ENCODE measurements around the gene OSBPL2.

Gene OSBPL2

DNA sequence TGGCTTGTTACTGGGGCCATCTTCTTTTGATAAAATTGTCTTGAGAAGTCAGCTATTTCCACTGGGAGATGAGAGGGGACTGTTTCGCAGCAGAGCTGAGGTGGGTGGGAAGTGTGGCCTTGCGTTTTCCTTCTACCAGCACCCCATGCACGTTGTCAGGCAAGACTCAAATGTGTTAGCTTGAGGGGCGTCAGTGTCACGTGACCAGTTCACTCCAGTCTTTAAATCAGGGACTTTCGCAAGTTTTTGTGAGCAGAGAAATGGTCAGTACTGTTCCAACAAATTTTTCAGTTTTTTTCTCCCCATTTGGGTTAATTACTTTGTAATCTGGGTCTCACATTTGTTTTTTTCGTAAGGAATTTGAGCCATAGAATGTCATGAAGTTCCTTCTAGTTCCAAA lies 43.8 kb downstream of the OSBPL2 start:
- no peak for DNase-seq (ENCODE audit: low read depth, low spot score)

DNA sequence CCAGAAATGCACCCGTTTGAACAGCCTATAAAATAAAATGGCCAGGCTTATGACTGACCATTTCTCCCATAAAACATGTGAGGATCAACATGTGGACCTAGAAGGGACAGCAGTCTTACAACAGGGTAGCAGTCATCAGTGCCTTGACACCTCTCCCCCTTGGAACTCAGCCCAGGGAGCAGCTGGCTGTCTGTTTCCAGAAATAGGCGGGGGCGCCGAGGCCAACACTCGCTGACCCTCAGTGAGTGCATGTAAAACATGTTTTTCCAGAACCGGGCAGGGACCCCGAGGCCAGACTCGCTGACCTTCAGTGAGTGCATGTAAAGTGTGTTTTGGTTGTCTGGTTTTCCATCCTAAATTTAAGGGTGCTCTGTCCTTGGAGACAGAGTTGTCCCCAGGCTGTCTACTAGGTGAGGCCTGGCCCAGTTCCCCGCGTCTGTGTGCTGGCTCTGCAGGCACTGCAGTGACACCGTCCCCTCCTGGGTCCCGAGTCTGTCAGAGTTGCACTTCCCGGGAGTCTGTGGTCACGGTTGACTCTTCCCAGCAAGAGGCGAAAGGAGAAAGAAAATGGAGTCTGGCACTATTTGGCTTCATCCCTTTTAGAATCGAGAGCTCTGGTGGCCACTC lies 44.7 kb downstream of the OSBPL2 start:
- DNase-seq (ENCODE audit: low read depth, low spot score): no peak

DNA sequence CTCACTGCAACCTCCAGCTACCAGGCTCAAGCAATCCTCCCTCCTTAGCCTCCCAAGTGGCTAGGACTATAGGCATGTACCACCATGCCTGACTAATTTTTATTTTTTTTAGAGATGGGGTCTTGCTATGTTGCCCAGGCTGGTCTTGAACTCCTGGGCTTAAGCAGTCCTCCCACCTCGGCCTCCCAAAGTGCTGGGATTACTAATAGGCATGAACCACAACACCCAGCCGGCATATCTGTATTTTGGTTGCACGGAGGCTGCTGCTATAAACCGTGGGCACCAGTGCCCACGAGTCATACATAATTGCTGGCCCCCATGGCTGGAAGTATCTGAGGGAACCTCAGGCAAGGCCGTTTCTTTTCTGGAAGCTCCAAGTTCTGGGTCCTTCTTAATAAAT lies 46.1 kb downstream of the OSBPL2 start:
- DNase-seq (ENCODE audit: low read depth, low spot score): no peak

DNA sequence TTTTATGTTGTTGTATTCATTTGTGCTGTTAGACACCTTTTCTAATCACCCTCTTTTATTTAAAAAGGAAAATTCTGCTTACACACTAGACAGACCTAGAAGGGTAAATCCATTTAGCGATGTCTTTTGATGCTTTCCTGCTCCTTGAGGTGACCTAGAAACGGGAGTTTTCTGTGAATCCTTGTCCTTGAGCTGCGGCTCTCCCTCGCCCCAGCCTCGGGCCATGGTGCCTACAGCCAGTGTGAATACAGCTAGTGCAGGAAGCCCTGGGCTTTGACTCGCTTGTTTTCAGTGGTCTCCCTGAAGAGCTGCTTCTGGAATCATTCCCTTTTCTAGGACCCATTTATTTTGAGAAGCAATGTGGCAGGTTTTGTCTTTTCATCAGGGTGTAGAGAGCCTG lies 46.8 kb downstream of the OSBPL2 start:
- DNase-seq (ENCODE audit: low read depth, low spot score): no peak

GRCh38 chr20:62285722-62286121 lies 47.4 kb downstream of the OSBPL2 start:
- DNase-seq (ENCODE audit: low read depth, low spot score): no peak

- no peak for DNase-seq (ENCODE audit: low read depth, low spot score)
Measured at GRCh38 chr20:62286493-62287064, 48.3 kb downstream of the OSBPL2 start.

- no peak for DNase-seq (ENCODE audit: low read depth, low spot score)
Measured at GRCh38 chr20:62287129-62287528, 48.8 kb downstream of the OSBPL2 start.

DNA sequence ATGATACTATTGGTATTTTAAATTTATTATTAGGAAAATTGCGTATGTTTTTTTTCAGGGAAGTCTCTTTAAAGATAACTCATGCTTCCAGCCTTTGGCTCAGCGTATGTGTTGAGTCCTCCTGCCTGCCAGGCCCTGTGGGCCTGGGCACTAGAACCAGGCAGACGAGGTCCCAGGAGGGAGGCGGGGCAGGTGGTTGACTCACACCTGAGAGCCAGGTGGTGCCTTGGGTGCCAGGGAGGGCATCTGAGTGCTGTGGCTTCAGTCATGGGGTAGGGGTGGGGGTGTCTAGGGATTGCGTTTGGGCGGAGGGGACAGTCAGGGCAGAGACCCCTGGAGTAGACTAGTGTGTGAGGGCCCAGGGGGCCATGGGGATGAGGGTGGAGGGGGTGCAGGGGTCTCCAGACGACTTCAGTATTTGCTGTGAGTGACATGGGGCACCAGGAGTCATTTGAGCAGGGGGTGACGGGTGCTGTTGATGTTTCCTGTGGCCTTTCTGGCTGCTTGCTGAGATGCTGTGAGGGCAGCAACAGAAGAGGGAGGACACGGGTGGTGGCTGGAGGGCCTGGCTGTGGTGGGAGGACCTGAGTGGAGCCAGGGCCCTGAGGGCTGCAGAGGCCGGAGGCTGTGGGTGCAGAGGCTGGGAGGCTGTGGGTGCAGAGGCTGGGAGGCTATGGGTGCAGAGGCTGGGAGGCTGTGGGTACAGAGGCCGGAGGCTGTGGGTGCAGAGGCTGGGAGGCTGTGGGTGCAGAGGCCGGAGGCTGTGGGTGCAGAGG lies 49.6 kb downstream of the OSBPL2 start:
- no peak for DNase-seq (ENCODE audit: low read depth, low spot score)

DNA sequence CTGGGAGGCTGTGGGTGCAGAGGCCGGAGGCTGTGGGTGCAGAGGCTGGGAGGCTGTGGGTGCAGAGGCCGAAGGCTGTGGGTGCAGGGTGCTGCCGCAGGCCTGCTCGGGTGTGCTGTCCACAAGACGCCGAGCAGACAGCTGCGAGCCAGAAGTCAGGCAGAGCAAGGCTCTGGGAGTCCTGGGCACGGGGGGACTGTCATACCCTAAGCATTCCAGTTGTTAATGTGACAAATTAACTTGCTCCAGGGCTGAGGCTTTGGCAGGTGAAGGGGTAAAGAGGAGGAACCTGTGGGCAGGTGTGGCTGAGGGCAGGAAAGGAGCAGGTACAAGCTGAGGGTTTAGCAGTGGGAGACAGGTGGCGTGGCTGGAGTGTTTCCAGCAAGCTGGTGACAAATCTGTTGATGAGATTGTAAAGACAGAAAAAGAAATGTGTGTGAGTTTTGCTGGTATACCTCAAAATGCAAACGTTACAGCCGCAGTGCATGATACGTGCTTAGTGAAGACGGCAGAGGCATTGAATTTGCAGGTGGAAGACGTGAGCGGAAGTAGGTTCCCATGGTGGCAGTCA lies 50.3 kb downstream of the OSBPL2 start:
- no peak for DNase-seq (ENCODE audit: low read depth, low spot score)

DNA sequence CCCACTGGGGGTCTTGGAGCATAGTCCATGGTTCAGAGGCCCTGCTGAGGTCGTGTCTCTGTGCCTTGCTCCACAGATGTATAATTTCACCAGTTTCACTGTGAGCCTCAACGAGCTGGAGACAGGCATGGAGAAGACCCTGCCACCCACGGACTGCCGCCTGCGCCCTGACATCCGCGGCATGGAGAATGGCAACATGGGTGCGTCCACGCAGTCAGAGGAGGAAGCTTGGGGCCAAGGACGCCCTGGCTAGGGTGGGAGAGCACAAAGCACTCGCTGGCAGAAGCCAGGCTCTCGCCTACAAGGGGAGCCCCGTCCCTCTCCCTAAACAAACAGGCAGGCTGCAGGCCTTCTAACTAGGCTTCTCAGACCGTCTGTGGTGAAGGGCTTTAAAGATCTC lies 50.8 kb downstream of the OSBPL2 start:
- DNase-seq (ENCODE audit: low read depth, low spot score): no peak

DNA sequence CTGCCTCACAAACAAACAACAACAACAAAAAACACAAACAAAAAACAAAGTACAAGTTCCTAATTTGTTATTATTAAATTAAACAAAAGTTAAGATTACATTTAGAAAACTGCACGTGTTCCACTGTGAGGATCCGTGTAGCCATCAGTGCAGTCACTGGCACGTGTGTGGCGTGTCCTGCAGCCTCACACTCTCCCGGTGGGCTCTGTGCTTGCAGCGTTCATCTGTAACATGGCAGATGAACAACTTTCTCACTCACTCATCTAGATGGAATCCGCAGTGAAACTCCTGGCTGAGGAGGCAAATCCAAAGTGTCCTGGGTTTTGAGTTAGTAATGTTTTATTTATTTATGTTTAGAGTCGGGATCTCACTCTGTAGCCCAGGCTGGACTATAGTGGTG lies 51.6 kb downstream of the OSBPL2 start:
- DNase-seq (ENCODE audit: low read depth, low spot score): no peak

- DNase-seq (ENCODE audit: low read depth, low spot score): no peak
Measured at GRCh38 chr20:62291251-62292066, 53.1 kb downstream of the OSBPL2 start.

GRCh38 chr20:62292108-62292507 lies 53.8 kb downstream of the OSBPL2 start:
- DNase-seq (ENCODE audit: low read depth, low spot score): no peak

DNA sequence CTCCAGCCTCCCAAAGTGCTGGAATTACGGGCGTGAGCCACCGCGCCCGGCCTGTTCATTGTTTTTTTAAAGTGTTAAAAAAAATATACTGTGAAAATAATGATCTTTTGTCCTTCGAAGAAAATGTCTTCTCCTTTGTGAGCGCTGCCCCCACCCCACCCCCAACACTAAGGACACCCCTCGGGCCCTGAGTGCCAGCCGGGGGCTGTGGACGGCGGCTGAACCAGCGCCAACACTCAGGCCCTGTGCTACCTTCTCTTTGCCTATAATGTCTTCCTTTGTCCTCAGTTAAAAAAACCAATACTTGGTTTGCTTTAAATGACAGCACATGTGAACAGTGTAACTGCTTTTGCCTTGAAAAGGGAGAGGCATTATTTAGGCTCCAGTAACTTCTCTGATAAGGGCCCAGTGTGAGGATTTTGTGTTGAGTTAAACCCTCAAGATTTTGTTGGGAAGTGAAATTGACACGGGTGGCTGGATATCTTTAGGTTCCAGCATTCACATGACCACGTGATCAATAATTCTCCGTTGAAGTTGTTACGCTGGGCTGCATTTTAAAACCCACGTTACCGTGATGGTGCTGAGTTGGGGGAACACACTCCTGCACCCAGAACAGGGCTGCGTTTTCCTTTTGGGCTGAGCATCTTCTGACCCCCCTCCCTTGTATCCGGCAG lies 54.9 kb downstream of the OSBPL2 start:
- no peak for DNase-seq (ENCODE audit: low read depth, low spot score)

DNA sequence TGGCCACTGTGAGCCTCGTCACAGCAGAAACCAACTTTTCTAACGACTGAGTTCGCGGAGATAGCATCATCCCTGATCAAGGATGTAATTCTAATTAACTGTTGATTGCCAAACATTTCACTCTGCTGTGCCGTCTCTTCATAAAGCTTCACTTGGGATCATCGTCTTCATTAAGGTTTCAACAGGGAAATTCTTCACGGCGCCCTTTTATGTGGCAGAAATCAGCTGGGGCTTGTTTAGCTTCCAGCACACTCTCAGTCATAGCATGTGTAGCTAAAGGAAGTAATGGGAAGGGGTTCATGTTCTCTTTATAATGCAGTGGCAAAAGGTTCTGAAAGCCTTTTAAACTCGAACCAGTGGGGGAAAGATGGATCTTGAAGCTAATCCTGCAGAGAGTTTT lies 55.6 kb downstream of the OSBPL2 start:
- no peak for DNase-seq (ENCODE audit: low read depth, low spot score)

- DNase-seq (ENCODE audit: low read depth, low spot score): no peak
Measured at GRCh38 chr20:62294516-62294915, 56.2 kb downstream of the OSBPL2 start.

GRCh38 chr20:62296724-62297448 lies 58.6 kb downstream of the OSBPL2 start:
- no peak for DNase-seq (ENCODE audit: low read depth, low spot score)

DNA sequence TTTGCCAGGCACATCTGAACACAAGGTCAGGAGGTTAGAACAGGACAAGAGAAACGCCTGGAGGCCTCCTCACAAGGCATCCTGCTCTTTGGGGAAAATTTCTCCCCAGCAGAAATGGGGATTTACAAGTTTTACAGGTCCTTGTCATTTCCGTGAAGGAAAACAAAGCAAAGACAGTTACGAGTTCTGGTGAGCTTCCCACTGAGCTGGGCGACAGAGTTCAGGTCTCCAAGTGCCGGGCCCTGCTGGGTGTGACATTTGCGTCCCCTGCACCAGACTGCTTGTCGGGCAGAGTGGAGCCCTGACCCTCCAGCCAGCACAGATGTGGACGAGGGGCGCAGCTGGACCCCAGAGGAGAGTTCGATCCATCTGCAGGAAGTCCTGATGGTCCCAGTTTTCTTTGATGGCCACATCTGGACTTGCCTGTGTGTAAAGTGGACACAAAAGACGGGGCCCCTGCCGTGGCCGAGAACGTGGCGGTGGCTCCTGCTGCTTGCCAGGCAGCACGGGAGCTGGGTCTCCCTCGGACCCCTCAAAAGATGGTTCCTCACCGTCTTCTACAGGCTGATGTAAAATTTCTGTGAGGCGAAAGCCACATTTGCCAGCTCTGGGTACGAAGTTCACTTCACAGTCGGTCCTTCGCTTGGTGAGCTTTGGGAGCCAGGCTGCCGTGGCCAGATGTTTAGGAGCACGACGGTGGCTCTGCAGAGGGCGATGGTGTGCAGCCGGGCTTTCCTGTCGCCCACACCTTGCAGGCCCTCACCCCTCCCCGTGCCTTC lies 59.3 kb downstream of the OSBPL2 start:
- DNase-seq (ENCODE audit: low read depth, low spot score): no peak

- no peak for DNase-seq (ENCODE audit: low read depth, low spot score)
Measured at GRCh38 chr20:62298577-62299249, 60.4 kb downstream of the OSBPL2 start.

All from smooth muscle cell of the brain vasculature (primary cell).